NOMO-1 (cell line): ENCODE data around the gene KLHDC8B.
A peak's percentile ranks its signal among the peaks of the same experiment; 100 is the strongest.

Experiments used
- DNase-seq, 2 experiments: peaks; one replicate each; lab custom pipeline; 2025; ENCODE audit not compliant: unreplicated experiment in 2 of 2; lab: John Stamatoyannopoulos, UW

Gene KLHDC8B

GRCh38 chr3:49158103-49158709, 13.2 kb upstream of the KLHDC8B start:
- peak; percentile 26 to 47 for DNase-seq

- DNase-seq = no peak
These were observed 12.6 kb upstream of the KLHDC8B start for GRCh38 chr3:49158792-49159191.

GRCh38 chr3:49161197-49161596, 10.2 kb upstream of the KLHDC8B start:
- no peak for DNase-seq

GRCh38 chr3:49161808-49162530, 9.4 kb upstream of the KLHDC8B start:
- DNase-seq = peak; percentile 43 to 66

- DNase-seq = no peak
These were observed 8.5 kb upstream of the KLHDC8B start for GRCh38 chr3:49162751-49163419.

- no peak for DNase-seq
These were observed 7.8 kb upstream of the KLHDC8B start for GRCh38 chr3:49163609-49164008.

GRCh38 chr3:49164983-49165720, 6.2 kb upstream of the KLHDC8B start:
- no peak for DNase-seq

- DNase-seq = peak; percentile 65 to 70
These were observed 5.3 kb upstream of the KLHDC8B start, which contains the start of gene CCDC71 for GRCh38 chr3:49165771-49166751. Gene CCDC71 (minus strand): TSS chr3:49166331. CDS start chr3:49164208, 2,123 bp downstream.

- no peak for DNase-seq
These were observed 4.4 kb upstream of the KLHDC8B start for GRCh38 chr3:49166752-49167556.

GRCh38 chr3:49170744-49171118, 667 bp upstream of the KLHDC8B start:
- DNase-seq = no peak

GRCh38 chr3:49171775-49172500, 540 bp downstream of the KLHDC8B start:
- no peak for DNase-seq

GRCh38 chr3:49172551-49173041, 1.2 kb downstream of the KLHDC8B start:
- DNase-seq = no peak

GRCh38 chr3:49173116-49173791, 1.9 kb downstream of the KLHDC8B start:
- DNase-seq = no peak

- DNase-seq = no peak
These were observed 2.4 kb downstream of the KLHDC8B start for GRCh38 chr3:49173792-49174170.

GRCh38 chr3:49174397-49174985, 3.1 kb downstream of the KLHDC8B start:
- no peak for DNase-seq

- DNase-seq = no peak
These were observed 4.1 kb downstream of the KLHDC8B start for GRCh38 chr3:49175530-49175929.

GRCh38 chr3:49177073-49177472, 5.7 kb downstream of the KLHDC8B start:
- DNase-seq = no peak
